DND-41 (cell line): ENCODE results near the gene ADCY7.
A peak's percentile ranks its signal among the peaks of the same experiment; 100 is the strongest.

Source experiments
- ATAC-seq: fragments of 200-7000 bp; cut with Tn5 transposase; 3 replicates; pipeline ENCODE4 v1.9.1; 2021; ENCODE audit warnings: low read depth; ENCODE audit not compliant: insufficient read depth
- DNase-seq: peaks from one replicate; pipeline ENCODE4 v3.0.0-alpha.2; 2020
- H2AFZ ChIP-seq: 2 replicates; pipeline ENCODE4 v1.6.0; 2012; ENCODE audit warnings: low read depth, low read length
- H3K27ac ChIP-seq: 2 replicates; pipeline ENCODE4 v1.5.1; 2012; ENCODE audit warnings: low read length, inconsistent platforms
- H3K27me3 ChIP-seq: fragments of 200-600 bp; sonication (generic); 2 replicates; pipeline ENCODE4 v1.6.0; 2012; ENCODE audit warnings: low read length, mild to moderate bottlenecking, inconsistent platforms; ENCODE audit not compliant: insufficient read depth, poor library complexity
- H3K36me3 ChIP-seq: 2 replicates; pipeline ENCODE4 v1.5.1; 2012; ENCODE audit warnings: low read length, inconsistent platforms; ENCODE audit not compliant: insufficient read depth
- H3K4me1 ChIP-seq: 2 replicates; pipeline ENCODE4 v1.5.1; 2012; ENCODE audit warnings: mild to moderate bottlenecking, low read length; ENCODE audit not compliant: insufficient read depth
- H3K4me2 ChIP-seq: 2 replicates; pipeline ENCODE4 v1.6.0; 2012; ENCODE audit warnings: mild to moderate bottlenecking, moderate library complexity, low read length, inconsistent platforms; ENCODE audit not compliant: insufficient read depth
- H3K4me3 ChIP-seq, 2 experiments: fragments of 200-600 bp in 1 of 2; shearing (Covaris generic) in 1 of 2; 2 replicates each; pipeline ENCODE4 v1.5.1; 2012 to 2016; ENCODE audit warnings: inconsistent platforms in 2 of 2, low read length in 2 of 2, mild to moderate bottlenecking in 2 of 2, low read depth in 1 of 2, moderate library complexity in 1 of 2
- H3K79me2 ChIP-seq: 2 replicates; pipeline ENCODE4 v1.6.0; 2012; ENCODE audit warnings: low read length, inconsistent platforms; ENCODE audit not compliant: insufficient read depth
- H3K9ac ChIP-seq: 2 replicates; pipeline ENCODE4 v1.6.0; 2012; ENCODE audit warnings: low read depth, mild to moderate bottlenecking, inconsistent platforms, low read length, moderate library complexity
- H3K9me3 ChIP-seq: 2 replicates; pipeline ENCODE4 v1.5.1; 2012; ENCODE audit warnings: low read length, moderate library complexity, mild to moderate bottlenecking, inconsistent platforms; ENCODE audit not compliant: insufficient read depth, severe bottlenecking
- H4K20me1 ChIP-seq: 2 replicates; pipeline ENCODE4 v1.6.0; 2012; ENCODE audit warnings: low read length; ENCODE audit not compliant: insufficient read depth
- CTCF ChIP-seq: IDR thresholded peaks from 2 replicates; pipeline ENCODE4 v1.5.1; 2012; ENCODE audit warnings: borderline replicate concordance, low read length, moderate library complexity, mild to moderate bottlenecking; ENCODE audit not compliant: poor library complexity, severe bottlenecking; ENCODE audit errors: extremely low read depth
- EZH2 ChIP-seq: IDR thresholded peaks from 3 replicates; pipeline ENCODE4 v1.6.1; 2012; ENCODE audit warnings: borderline replicate concordance, low read depth, mild to moderate bottlenecking, moderate library complexity, low read length, inconsistent platforms; ENCODE audit not compliant: severe bottlenecking

The ADCY7 gene

DNA sequence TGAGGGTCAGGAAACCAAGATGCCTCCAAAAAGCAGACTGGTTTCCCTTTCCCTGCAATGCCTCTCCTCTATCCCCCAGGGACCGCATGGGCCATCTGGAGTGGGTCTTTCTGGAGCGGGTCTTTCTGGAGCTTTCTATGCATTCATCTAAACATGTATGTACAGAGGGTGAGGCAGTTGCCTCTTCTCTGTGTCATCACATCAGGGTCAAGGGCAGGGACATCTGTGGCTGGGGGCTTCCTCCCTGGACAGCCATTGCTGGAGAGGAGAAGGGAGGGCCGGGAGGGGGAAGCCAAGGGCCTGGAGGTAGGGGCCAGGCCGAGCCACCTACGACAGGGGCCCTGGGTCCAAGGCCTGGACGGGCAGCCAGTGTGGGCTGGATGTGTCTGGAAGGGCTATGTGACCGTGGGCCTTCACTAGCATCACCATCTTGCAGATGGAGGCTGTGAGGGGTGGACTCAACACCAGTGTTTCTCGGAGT, 840 bp downstream of the ADCY7 start:
- Histone ChIP-seq H3K4me3 (peak overlapping the region in 1 of 2 experiments; percentile 67; a peak in 3 of 4 replicates), H2AFZ (peak overlapping the region; percentile 68; the same call in 1 of the 2 replicates), H3K9me3 (no peaks in the 10 kb centered on the region), H3K79me2 (no peaks in the 10 kb centered on the region), H3K27ac (peak overlapping the region; percentile 81), H3K36me3 (no peaks in the 10 kb centered on the region), H3K27me3 (no peaks in the 10 kb centered on the region), H4K20me1 (no peaks in the 10 kb centered on the region), H3K4me1 (peaks cover 32% of the 10 kb centered on the region), H3K9ac (peak overlapping the region; percentile 60), H3K4me2 (peak overlapping the region; percentile 94)
- ATAC-seq (no peak), DNase-seq (peak; percentile 25)
- no peak for TF ChIP-seq EZH2
- no peak for TF ChIP-seq CTCF

DNA sequence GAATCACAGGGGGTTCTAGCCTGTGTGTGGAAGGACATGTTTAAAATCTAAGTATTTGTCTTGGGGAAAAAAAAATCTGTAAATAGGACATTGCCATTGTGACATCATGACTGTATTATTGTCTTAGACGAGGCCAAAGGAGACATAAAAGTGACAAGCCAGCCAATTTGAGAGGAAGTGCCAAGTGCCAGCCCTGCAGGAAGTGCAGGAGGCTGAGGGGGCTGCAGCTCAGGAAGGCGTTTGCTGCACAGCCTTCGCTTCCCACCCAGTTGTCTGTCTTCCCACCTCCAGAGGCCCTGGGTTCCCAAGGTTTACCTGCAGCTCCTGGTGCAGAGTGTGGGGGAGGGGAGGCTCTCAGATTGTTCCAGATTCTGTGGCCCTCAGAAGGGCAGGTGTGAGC, 1.3 kb downstream of the ADCY7 start:
- H3K36me3 ChIP-seq: no peaks in the 10 kb centered on the region
- H3K79me2 ChIP-seq: no peaks in the 10 kb centered on the region
- no peaks in the 10 kb centered on the region for H3K9me3 ChIP-seq
- H3K9ac ChIP-seq: peak overlapping the region; percentile 60
- H3K4me2 ChIP-seq: peak overlapping the region; percentile 94
- ATAC-seq: 0 out of 3 replicates have a peak, but pooled peaks have one; percentile 18
- peaks cover 32% of the 10 kb centered on the region for H3K4me1 ChIP-seq
- peak; percentile 53 for DNase-seq
- TF ChIP-seq CTCF (no peak), EZH2 (no peak)
- no peaks in the 10 kb centered on the region for H3K27me3 ChIP-seq
- H3K4me3 ChIP-seq: peak overlapping the region in 1 of 2 experiments; percentile 67; a peak in 2 of 4 replicates
- H3K27ac ChIP-seq: peak overlapping the region; percentile 81
- H2AFZ ChIP-seq: peak overlapping the region; percentile 57; the same call in 1 of the 2 replicates
- no peaks in the 10 kb centered on the region for H4K20me1 ChIP-seq

GRCh38 chr16:50268352-50268751, 2.0 kb downstream of the ADCY7 start:
- H3K4me2 ChIP-seq: no peak overlapping the region
- H4K20me1 ChIP-seq: no peaks in the 10 kb centered on the region
- H3K4me1 ChIP-seq: peaks cover 32% of the 10 kb centered on the region
- DNase-seq (no peak), ATAC-seq (no peak)
- no peak overlapping the region for H3K27ac ChIP-seq
- H3K79me2 ChIP-seq: no peaks in the 10 kb centered on the region
- TF ChIP-seq CTCF (no peak), EZH2 (no peak)
- no peak overlapping the region for H3K9ac ChIP-seq
- H3K36me3 ChIP-seq: no peaks in the 10 kb centered on the region
- H3K27me3 ChIP-seq: no peaks in the 10 kb centered on the region
- H3K4me3 ChIP-seq: no peak overlapping the region
- no peaks in the 10 kb centered on the region for H3K9me3 ChIP-seq
- no peak overlapping the region for H2AFZ ChIP-seq
